Adrenal gland (tissue), 19 donors: ENCODE measurements around the gene PCCB. TPM values are rescaled to one million over a fixed set of nuclear protein-coding genes. Genes with fewer than 3 reads are reported as not detected.
A peak's percentile ranks its signal among the peaks of the same experiment; 100 is the strongest.

ENCODE experiments used
- DNase-seq, 7 donors: peaks; one replicate each; pipeline ENCODE4 v3.0.0-alpha.2; 2019 to 2020
- H3K27ac ChIP-seq, 5 donors: fragments of 200-600 bp; sonication (generic) in 4 of 5; 1 replicate in 3 of 5; 2 replicates in 2 of 5; pipeline versions ENCODE4 v1.5.1 to v1.8.0; 2016 to 2020; ENCODE audit warnings: mild to moderate bottlenecking in 1 of 5
- H3K27me3 ChIP-seq: fragments of 200-600 bp; 2 replicates; pipeline ENCODE4 v1.8.0; 2021
- H3K36me3 ChIP-seq, 2 donors: fragments of 200-600 bp; replicated peaks in 1 of 2; 1 replicate in 1 of 2; 2 replicates in 1 of 2; pipeline versions ENCODE4 v1.5.1 to v1.8.0; 2018 to 2022
- H3K4me1 ChIP-seq, 2 donors: fragments of 200-600 bp; replicated peaks in 1 of 2; 1 replicate in 1 of 2; 2 replicates in 1 of 2; pipeline versions ENCODE4 v1.5.1 to v1.8.0; 2018 to 2021
- H3K4me3 ChIP-seq, 4 donors: fragments of 200-600 bp; sonication (generic) in 3 of 4; one replicate each; pipeline ENCODE4 v1.5.1; 2016 to 2018
- H3K9me3 ChIP-seq, 3 donors: fragments of 200-600 bp; sonication (generic) in 1 of 3; replicated peaks in 1 of 3; 1 replicate in 2 of 3; 2 replicates in 1 of 3; pipeline versions ENCODE4 v1.5.1 to v1.8.0; 2016 to 2021
- CTCF ChIP-seq, 6 experiments: fragments of 450-650 bp in 4 of 6; fragments of 200-600 bp in 2 of 6; sonication (generic) in 1 of 6; IDR thresholded peaks; 1 replicate in 5 of 6; 2 replicates in 1 of 6; pipeline versions ENCODE4 v1.5.1 to v1.8.0; 2016 to 2021; ENCODE audit warnings: antibody characterized with exemption in 6 of 6, mild to moderate bottlenecking in 2 of 6, moderate library complexity in 1 of 6
- POLR2A ChIP-seq, 2 donors: fragments of 450-650 bp; IDR thresholded peaks; one replicate each; pipeline ENCODE4 v1.6.1; 2017; ENCODE audit warnings: antibody characterized with exemption in 2 of 2, mild to moderate bottlenecking in 2 of 2, moderate library complexity in 1 of 2
- WGBS, 4 donors: extraction: QIAGEN DNeasy Blood & Tissue Kit in 2 of 4; methylation state at CpG; one replicate each; pipeline versions ENCODE4 v1.1.5 to v1.1.7; 2013 to 2017; 5-methylcytosine and 5-hydroxymethylcytosine counted together
- intact Hi-C, 2 donors: fragments of 100-400 bp; cut with DNase I; formaldehyde crosslinking; loops; one replicate each; pipeline versions ENCODE4 v1.14.1 to v1.15.0; 2022 to 2023
- long read RNA-seq, 10 donors: library from polyadenylated mRNA in 3 of 10; unstranded in 2 of 10; stranded (forward) in 1 of 10; transcript quantifications; one replicate each; pipeline ENCODE4 v2.0.0 and lab custom pipeline, GENCODE V29; 2021 to 2026
- polyA plus RNA-seq, 3 donors: library from polyadenylated mRNA; stranded (reverse); fragments of 200-250 nt in 2 of 3; fragments of 350-450 nt in 1 of 3; fragmentation: Illumina TruSeq in 1 of 3; extraction: RNeasy Lipid Tissue Mini Kit (QIAGEN cat#74804) in 1 of 3; gene quantifications; one replicate each; pipeline ENCODE4 v1.2.3, GENCODE V29; 2013 to 2014
- total RNA-seq, 9 donors: library from RNA; depleted of rRNA in 4 of 9; stranded (reverse); fragments of >200 nt in 4 of 9; fragments of 120-200 nt in 1 of 9; fragmentation: NEBNext Ultra II Directional in 1 of 9; extraction: Animal tissue kit (Norgen Biotek cat#: 25700) in 1 of 9; gene quantifications; one replicate each; pipeline versions ENCODE4 v1.1.0 to v1.2.4, GENCODE V29; 2013 to 2023
- donor health status: healthy with polysubstance abuse.
- donor health status: Bipolar disorder and iron deficiency.
- donor health status: DM: yes; HTN: yes; CAD: no.
- donor health status: DM: no; HTN: no; CAD: no.
- donor health status: DM: no; HTN: no; CAD: no.
- donor health status: DM: yes; HTN: yes; CAD: no.

The PCCB gene
- total RNA-seq, result 100 to 1,000 TPM; 113 to 247 (median 139) TPM
- polyA plus RNA-seq, result 100 to 1,000 TPM in 1 of 3 donors, 10 to 100 TPM in 2; 24.6 to 156 (median 61.1) TPM
- long read RNA-seq, donor 1, transcript PCCB-201 (15 exons, 1,833 nt), result major isoform, 38 of 73 reads
- long read RNA-seq, donor 1, partial matches to known transcripts, result 34 of 73 reads
- long read RNA-seq, donor 1, other reads (novel, unspliced or antisense), result 0 of 73 reads
- long read RNA-seq, donor 2, full-length matches to known transcripts, result 31 of 45 reads
- long read RNA-seq, donor 2, partial matches to known transcripts, result 14 of 45 reads
- long read RNA-seq, donor 2, other reads (novel, unspliced or antisense), result 0 of 45 reads
- long read RNA-seq, donor 3, full-length matches to known transcripts, result 24 of 73 reads
- long read RNA-seq, donor 3, partial matches to known transcripts, result 49 of 73 reads
- long read RNA-seq, donor 3, other reads (novel, unspliced or antisense), result 0 of 73 reads
- long read RNA-seq, donor 4, full-length matches to known transcripts, result 144 of 231 reads
- long read RNA-seq, donor 4, partial matches to known transcripts, result 78 of 231 reads
- long read RNA-seq, donor 4, other reads (novel, unspliced or antisense), result 9 of 231 reads
- long read RNA-seq, donor 5, transcript PCCB-201 (15 exons, 1,833 nt), result major isoform, 315 of 374 reads
- long read RNA-seq, donor 5, partial matches to known transcripts, result 39 of 374 reads
- long read RNA-seq, donor 5, other reads (novel, unspliced or antisense), result 12 of 374 reads
- long read RNA-seq, donor 6, full-length matches to known transcripts, result 60 of 135 reads
- long read RNA-seq, donor 6, partial matches to known transcripts, result 69 of 135 reads
- long read RNA-seq, donor 6, other reads (novel, unspliced or antisense), result 6 of 135 reads
- long read RNA-seq, donor 7, transcript PCCB-201 (15 exons, 1,833 nt), result major isoform, 10 of 27 reads
- long read RNA-seq, donor 7, partial matches to known transcripts, result 16 of 27 reads
- long read RNA-seq, donor 7, other reads (novel, unspliced or antisense), result 0 of 27 reads
- long read RNA-seq, donor 8, transcript PCCB-201 (15 exons, 1,833 nt), result major isoform, 45 of 79 reads
- long read RNA-seq, donor 8, partial matches to known transcripts, result 33 of 79 reads
- long read RNA-seq, donor 8, other reads (novel, unspliced or antisense), result 0 of 79 reads
- long read RNA-seq, donor 9, transcript PCCB-201 (15 exons, 1,833 nt), result major isoform, 26 of 34 reads
- long read RNA-seq, donor 9, partial matches to known transcripts, result 7 of 34 reads
- long read RNA-seq, donor 9, other reads (novel, unspliced or antisense), result 0 of 34 reads
- long read RNA-seq, donor 10, transcript PCCB-201 (15 exons, 1,833 nt), result major isoform, 14 of 20 reads
- long read RNA-seq, donor 10, partial matches to known transcripts, result 6 of 20 reads
- long read RNA-seq, donor 10, other reads (novel, unspliced or antisense), result 0 of 20 reads

- intact Hi-C loops, result no loop called here
- peak within 1 kb of the TSS in 3 of 4 donors; percentile 56 to 92 (median 75) for H3K4me3 ChIP-seq
- H3K9me3 ChIP-seq, result no peaks in the 10 kb centered on the region
- H3K27ac ChIP-seq, result peak within 1 kb of the TSS; percentile 62 to 100 (median 90)
- TF ChIP-seq CTCF (IDR thresholded peaks at IDR 0.05) (peak; percentile 65 to 98 (median 92)), POLR2A (IDR thresholded peaks at IDR 0.05) (peak; percentile 76 to 84)
- H3K36me3 ChIP-seq, result no peaks in the 10 kb centered on the region
- peak; percentile 92 to 97 (median 96) for DNase-seq
- WGBS, 4 donors, result 0 to 3% (median 1%) methylated on average over 11 to 64 of the region's 64 CpGs
- peaks cover 0 to 15% of the 10 kb centered on the region in 2 donors for H3K4me1 ChIP-seq
- no peaks in the 10 kb centered on the region for H3K27me3 ChIP-seq
Observed at GRCh38 chr3:136250059-136250902, at the start of gene PCCB. PCCB (plus strand) TSS chr3:136250340; CDS start chr3:136250376, 36 bp downstream.

- H3K27ac ChIP-seq, result no peak overlapping the region
- H3K27me3 ChIP-seq, result no peaks in the 10 kb centered on the region
- no peak for DNase-seq
- H3K9me3 ChIP-seq, result no peaks in the 10 kb centered on the region
- intact Hi-C loops, result no loop called here
- H3K4me1 ChIP-seq, result no peaks in the 10 kb centered on the region
- H3K4me3 ChIP-seq, result no peak overlapping the region
- WGBS, 4 donors, result 66 to 81% (median 71%) methylated on average over 4 of the region's 4 CpGs
- TF ChIP-seq CTCF (IDR thresholded peaks at IDR 0.05) (no peak), POLR2A (IDR thresholded peaks at IDR 0.05) (no peak)
- no peaks in the 10 kb centered on the region for H3K36me3 ChIP-seq
Observed at GRCh38 chr3:136207489-136208115, 42.5 kb upstream of the PCCB start.

- intact Hi-C loops, result no loop called here
- TF ChIP-seq POLR2A (IDR thresholded peaks at IDR 0.05) (no peak), CTCF (IDR thresholded peaks at IDR 0.05) (no peak)
- Histone ChIP-seq H3K27me3 (no peaks in the 10 kb centered on the region), H3K4me1 (no peaks in the 10 kb centered on the region), H3K9me3 (no peaks in the 10 kb centered on the region), H3K27ac (no peak overlapping the region), H3K4me3 (no peak overlapping the region), H3K36me3 (no peaks in the 10 kb centered on the region)
- no peak for DNase-seq
Observed at GRCh38 chr3:136209921-136210320, 40.2 kb upstream of the PCCB start.
